Measurements from ENCODE around the gene FRAS1.

FRAS1 gene

DNA sequence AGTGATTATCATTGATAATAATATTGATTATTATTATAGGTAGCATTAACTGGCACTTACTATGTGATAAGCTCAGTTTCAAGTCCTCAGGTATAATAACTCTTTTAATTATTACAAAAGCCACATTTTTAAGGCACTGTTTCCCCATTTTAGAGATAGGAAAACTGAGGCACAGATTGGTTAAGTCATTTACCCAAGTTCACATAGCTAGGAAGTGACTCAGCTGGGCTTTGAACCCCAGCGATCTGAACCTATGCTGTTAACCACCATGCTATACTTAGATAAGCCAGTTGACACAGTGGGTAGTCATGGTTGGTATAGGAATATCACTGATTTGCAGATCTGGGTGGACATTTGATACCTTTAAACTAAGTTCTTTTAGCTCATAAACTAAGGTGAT lies 110.4 kb downstream of the FRAS1 start:
- Histone ChIP-seq H3K4me1 (ENCODE audit: insufficient read depth, low read length) (0 out of 2 replicates have a peak, but pooled peaks cover 3% of the 10 kb centered on the region), H3K9ac (ENCODE audit: low read depth, low read length) (no peak overlapping the region), H3K4me3 (ENCODE audit: low read depth in 1 of 2, low read length in 2 of 2) (no peak overlapping the region), H3K9me3 (ENCODE audit: insufficient read depth, low read length, severe bottlenecking) (no peaks in the 10 kb centered on the region), H3K27ac (ENCODE audit: low read length) (no peak overlapping the region), H2AFZ (ENCODE audit: low read depth, low read length) (no peak overlapping the region), H3K4me2 (ENCODE audit: insufficient read depth, low read length) (no peak overlapping the region), H3K27me3 (ENCODE audit: insufficient read depth, low read length, poor library complexity) (peaks cover 4% of the 10 kb centered on the region), H3K36me3 (ENCODE audit: insufficient read depth, low read length) (no peaks in the 10 kb centered on the region), H4K20me1 (ENCODE audit: insufficient read depth, low read length) (no peaks in the 10 kb centered on the region), H3K79me2 (ENCODE audit: insufficient read depth, low read length) (no peaks in the 10 kb centered on the region)
- TF ChIP-seq, protein P1, sequence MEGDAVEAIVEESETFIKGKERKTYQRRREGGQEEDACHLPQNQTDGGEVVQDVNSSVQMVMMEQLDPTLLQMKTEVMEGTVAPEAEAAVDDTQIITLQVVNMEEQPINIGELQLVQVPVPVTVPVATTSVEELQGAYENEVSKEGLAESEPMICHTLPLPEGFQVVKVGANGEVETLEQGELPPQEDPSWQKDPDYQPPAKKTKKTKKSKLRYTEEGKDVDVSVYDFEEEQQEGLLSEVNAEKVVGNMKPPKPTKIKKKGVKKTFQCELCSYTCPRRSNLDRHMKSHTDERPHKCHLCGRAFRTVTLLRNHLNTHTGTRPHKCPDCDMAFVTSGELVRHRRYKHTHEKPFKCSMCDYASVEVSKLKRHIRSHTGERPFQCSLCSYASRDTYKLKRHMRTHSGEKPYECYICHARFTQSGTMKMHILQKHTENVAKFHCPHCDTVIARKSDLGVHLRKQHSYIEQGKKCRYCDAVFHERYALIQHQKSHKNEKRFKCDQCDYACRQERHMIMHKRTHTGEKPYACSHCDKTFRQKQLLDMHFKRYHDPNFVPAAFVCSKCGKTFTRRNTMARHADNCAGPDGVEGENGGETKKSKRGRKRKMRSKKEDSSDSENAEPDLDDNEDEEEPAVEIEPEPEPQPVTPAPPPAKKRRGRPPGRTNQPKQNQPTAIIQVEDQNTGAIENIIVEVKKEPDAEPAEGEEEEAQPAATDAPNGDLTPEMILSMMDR (IDR thresholded peaks at IDR 0.05; ENCODE audit: borderline replicate concordance, extremely low read depth, low read length, poor library complexity, severe bottlenecking) = no peak
- TF ChIP-seq EZH2 (IDR thresholded peaks at IDR 0.05; ENCODE audit: borderline replicate concordance, low read depth, low read length, severe bottlenecking) = no peak
- ATAC-seq (ENCODE audit: insufficient read depth, low read depth) = no peak
- no peak for DNase-seq

DNA sequence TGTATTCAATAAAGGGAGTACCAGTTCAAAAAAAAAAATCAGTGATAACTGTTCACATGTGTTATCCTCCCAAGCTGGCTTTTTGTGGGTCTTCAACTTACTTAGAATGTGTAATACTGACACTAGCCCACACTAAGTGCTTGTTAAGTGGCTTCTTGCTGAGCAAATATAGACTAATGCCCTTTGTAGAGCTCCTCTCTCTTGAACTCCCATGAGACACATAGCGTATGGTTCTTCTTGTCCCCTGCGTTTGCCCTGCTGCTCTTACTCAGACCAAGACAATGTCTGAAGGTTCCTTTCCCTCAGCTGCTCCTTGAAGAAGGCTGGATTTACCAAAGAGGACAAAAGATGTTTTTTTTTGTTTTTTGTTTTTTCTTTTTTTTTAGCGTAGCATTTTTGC lies 110.9 kb downstream of the FRAS1 start:
- no peaks in the 10 kb centered on the region for H3K9me3 ChIP-seq (ENCODE audit: insufficient read depth, low read length, severe bottlenecking)
- no peak overlapping the region for H3K4me2 ChIP-seq (ENCODE audit: insufficient read depth, low read length)
- H3K36me3 ChIP-seq (ENCODE audit: insufficient read depth, low read length) = no peaks in the 10 kb centered on the region
- ATAC-seq (ENCODE audit: insufficient read depth, low read depth) (no peak), DNase-seq (no peak)
- no peak overlapping the region for H3K4me3 ChIP-seq (ENCODE audit: low read depth in 1 of 2, low read length in 2 of 2)
- H2AFZ ChIP-seq (ENCODE audit: low read depth, low read length) = no peak overlapping the region
- H3K27ac ChIP-seq (ENCODE audit: low read length) = no peak overlapping the region
- no peaks in the 10 kb centered on the region for H3K79me2 ChIP-seq (ENCODE audit: insufficient read depth, low read length)
- H3K27me3 ChIP-seq (ENCODE audit: insufficient read depth, low read length, poor library complexity) = peaks cover 4% of the 10 kb centered on the region
- H3K4me1 ChIP-seq (ENCODE audit: insufficient read depth, low read length) = 0 out of 2 replicates have a peak, but pooled peaks cover 3% of the 10 kb centered on the region
- H4K20me1 ChIP-seq (ENCODE audit: insufficient read depth, low read length) = no peaks in the 10 kb centered on the region
- H3K9ac ChIP-seq (ENCODE audit: low read depth, low read length) = no peak overlapping the region
- TF ChIP-seq, protein P1 (IDR thresholded peaks at IDR 0.05; ENCODE audit: borderline replicate concordance, extremely low read depth, low read length, poor library complexity, severe bottlenecking) = no peak
- TF ChIP-seq EZH2 (IDR thresholded peaks at IDR 0.05; ENCODE audit: borderline replicate concordance, low read depth, low read length, severe bottlenecking) = no peak

DNA sequence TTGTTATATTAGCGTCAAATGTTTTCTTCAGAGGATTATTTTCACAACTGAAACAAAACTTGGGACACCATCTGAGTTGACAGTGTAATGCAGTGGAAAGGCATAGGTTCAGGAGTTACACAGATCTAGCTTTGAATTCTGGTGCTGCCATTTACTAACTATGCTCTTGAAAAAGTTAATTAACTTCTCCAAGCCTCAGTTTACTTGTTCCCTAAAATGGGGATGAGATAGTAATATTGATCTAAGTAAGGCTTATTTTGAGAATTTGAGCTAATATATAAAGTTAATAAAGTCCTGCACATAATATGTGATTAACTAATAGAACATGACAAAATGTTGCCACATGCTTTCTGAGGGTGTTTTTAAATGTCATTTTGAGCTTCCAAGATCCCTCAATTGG lies 112.6 kb downstream of the FRAS1 start:
- H3K4me2 ChIP-seq (ENCODE audit: insufficient read depth, low read length) = no peak overlapping the region
- no peak for ATAC-seq (ENCODE audit: insufficient read depth, low read depth)
- H3K4me3 ChIP-seq (ENCODE audit: low read depth in 1 of 2, low read length in 2 of 2) = no peak overlapping the region
- no peak overlapping the region for H2AFZ ChIP-seq (ENCODE audit: low read depth, low read length)
- H4K20me1 ChIP-seq (ENCODE audit: insufficient read depth, low read length) = no peaks in the 10 kb centered on the region
- TF ChIP-seq, protein P1 (IDR thresholded peaks at IDR 0.05; ENCODE audit: borderline replicate concordance, extremely low read depth, low read length, poor library complexity, severe bottlenecking) = no peak
- TF ChIP-seq EZH2 (IDR thresholded peaks at IDR 0.05; ENCODE audit: borderline replicate concordance, low read depth, low read length, severe bottlenecking) = no peak
- H3K4me1 ChIP-seq (ENCODE audit: insufficient read depth, low read length) = 0 out of 2 replicates have a peak, but pooled peaks cover 3% of the 10 kb centered on the region
- H3K9ac ChIP-seq (ENCODE audit: low read depth, low read length) = no peak overlapping the region
- H3K36me3 ChIP-seq (ENCODE audit: insufficient read depth, low read length) = no peaks in the 10 kb centered on the region
- no peak for DNase-seq
- peaks cover 4% of the 10 kb centered on the region for H3K27me3 ChIP-seq (ENCODE audit: insufficient read depth, low read length, poor library complexity)
- H3K79me2 ChIP-seq (ENCODE audit: insufficient read depth, low read length) = no peaks in the 10 kb centered on the region
- no peaks in the 10 kb centered on the region for H3K9me3 ChIP-seq (ENCODE audit: insufficient read depth, low read length, severe bottlenecking)
- no peak overlapping the region for H3K27ac ChIP-seq (ENCODE audit: low read length)

DNA sequence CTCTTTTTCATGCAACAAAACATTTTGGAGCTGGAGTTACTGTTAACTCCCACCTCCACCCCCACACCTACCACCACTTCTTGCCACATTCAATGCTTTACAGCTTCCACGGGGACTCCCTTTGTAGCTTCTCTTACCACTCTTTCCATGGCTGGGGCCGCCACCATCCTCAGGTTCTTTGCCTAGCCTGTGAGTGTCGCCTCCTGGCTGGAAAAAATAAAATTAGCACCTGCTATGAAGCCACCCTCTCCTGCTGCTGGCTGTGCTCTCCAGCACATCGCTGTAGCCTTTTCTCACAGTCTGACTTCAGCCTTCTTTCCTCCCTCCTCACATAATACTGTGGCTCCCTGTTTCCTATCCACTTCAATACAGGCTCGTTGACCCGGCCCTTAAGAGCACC lies 114.4 kb downstream of the FRAS1 start:
- H3K4me3 ChIP-seq (ENCODE audit: low read depth in 1 of 2, low read length in 2 of 2) = no peak overlapping the region
- ATAC-seq (ENCODE audit: insufficient read depth, low read depth) (no peak), DNase-seq (no peak)
- peaks cover 4% of the 10 kb centered on the region for H3K27me3 ChIP-seq (ENCODE audit: insufficient read depth, low read length, poor library complexity)
- H2AFZ ChIP-seq (ENCODE audit: low read depth, low read length) = no peak overlapping the region
- no peak overlapping the region for H3K4me2 ChIP-seq (ENCODE audit: insufficient read depth, low read length)
- H3K9ac ChIP-seq (ENCODE audit: low read depth, low read length) = no peak overlapping the region
- TF ChIP-seq EZH2 (IDR thresholded peaks at IDR 0.05; ENCODE audit: borderline replicate concordance, low read depth, low read length, severe bottlenecking) = no peak
- TF ChIP-seq, protein P1 (IDR thresholded peaks at IDR 0.05; ENCODE audit: borderline replicate concordance, extremely low read depth, low read length, poor library complexity, severe bottlenecking) = no peak
- H3K9me3 ChIP-seq (ENCODE audit: insufficient read depth, low read length, severe bottlenecking) = no peaks in the 10 kb centered on the region
- 0 out of 2 replicates have a peak, but pooled peaks cover 3% of the 10 kb centered on the region for H3K4me1 ChIP-seq (ENCODE audit: insufficient read depth, low read length)
- no peak overlapping the region for H3K27ac ChIP-seq (ENCODE audit: low read length)
- no peaks in the 10 kb centered on the region for H3K36me3 ChIP-seq (ENCODE audit: insufficient read depth, low read length)
- H4K20me1 ChIP-seq (ENCODE audit: insufficient read depth, low read length) = no peaks in the 10 kb centered on the region
- H3K79me2 ChIP-seq (ENCODE audit: insufficient read depth, low read length) = no peaks in the 10 kb centered on the region

Data from DND-41 (cell line).